H1 (cell line): ENCODE results near the gene FLVCR2. TPM values are rescaled to one million over a fixed set of nuclear protein-coding genes. Genes with fewer than 3 reads are reported as not detected.

Source experiments
- CTCF ChIA-PET: fragments of 300-600 bp; sonication (Branson Sonifier 250); formaldehyde crosslinking; loops from one replicate; lab custom pipeline; 2021; ENCODE audit not compliant: partially characterized antibody; lab: Charles Lee
- POLR2A ChIA-PET: fragments of 300-600 bp; sonication (Branson Sonifier 250); formaldehyde crosslinking; loops from one replicate; lab custom pipeline; 2021; ENCODE audit warnings: inconsistent platforms; ENCODE audit not compliant: partially characterized antibody; lab: Charles Lee
- DNase-seq, 2 experiments: peaks; one replicate each; pipeline versions ENCODE4 v3.0.0 to v3.0.0-alpha.2; 2010 to 2022; ENCODE audit warnings: low spot score in 2 of 2, low read depth in 1 of 2, mixed read lengths in 1 of 2
- FAIRE-seq: peaks from 2 replicates; lab custom pipeline; 2011; peaks lifted over from hg19 to GRCh38; lab: Jason Lieb, UNC
- H2AFZ ChIP-seq: 2 replicates; pipeline ENCODE4 v1.8.1; 2012; ENCODE audit warnings: low read length, inconsistent platforms
- H2AK5ac ChIP-seq: 2 replicates; pipeline ENCODE4 v1.6.1; 2013; ENCODE audit warnings: low read depth, low read length
- H2BK120ac ChIP-seq: replicated peaks from 2 replicates; pipeline ENCODE3; 2013; ENCODE audit warnings: low read depth, low read length, inconsistent platforms
- H2BK12ac ChIP-seq: 2 replicates; pipeline ENCODE4 v1.6.1; 2013; ENCODE audit warnings: low read depth, low read length
- H2BK15ac ChIP-seq: 2 replicates; pipeline ENCODE4 v1.6.1; 2013; ENCODE audit warnings: low read length
- H2BK20ac ChIP-seq: 2 replicates; pipeline ENCODE4 v1.6.1; 2013; ENCODE audit warnings: low read length
- H2BK5ac ChIP-seq: 2 replicates; pipeline ENCODE4 v1.6.1; 2013; ENCODE audit warnings: low read depth, low read length
- H3K14ac ChIP-seq: 2 replicates; pipeline ENCODE4 v1.6.1; 2013; ENCODE audit warnings: inconsistent platforms; ENCODE audit not compliant: insufficient read length
- H3K18ac ChIP-seq: 2 replicates; pipeline ENCODE4 v1.6.1; 2013; ENCODE audit warnings: low read length; ENCODE audit errors: extremely low read depth
- H3K23ac ChIP-seq: 2 replicates; pipeline ENCODE4 v1.6.1; 2013; ENCODE audit warnings: inconsistent platforms; ENCODE audit not compliant: insufficient read length
- H3K23me2 ChIP-seq: 2 replicates; pipeline ENCODE4 v1.6.1; 2013; ENCODE audit warnings: low read depth, low read length
- H3K27ac ChIP-seq: 2 replicates; pipeline ENCODE4 v1.6.1; 2011; ENCODE audit warnings: low read depth, low read length, inconsistent platforms
- H3K27me3 ChIP-seq, 4 experiments: replicated peaks in 1 of 4; 1 replicate in 1 of 4; 2 replicates in 3 of 4; pipeline versions ENCODE4 v1.6.1 to v1.8.1; 2011 to 2013; ENCODE audit warnings: low read length in 3 of 4, mild to moderate bottlenecking in 3 of 4, inconsistent platforms in 2 of 4, mixed read lengths in 2 of 4, moderate library complexity in 1 of 4; ENCODE audit not compliant: control insufficient read depth in 3 of 4, insufficient read depth in 3 of 4; ENCODE audit errors: extremely low read depth in 1 of 4
- H3K36me3 ChIP-seq, 4 experiments: 2 replicates each; pipeline versions ENCODE4 v1.6.1 to v1.8.1; 2011 to 2013; ENCODE audit warnings: mild to moderate bottlenecking in 4 of 4, low read length in 3 of 4, moderate library complexity in 2 of 4, control low read depth in 1 of 4, inconsistent platforms in 1 of 4; ENCODE audit not compliant: insufficient read depth in 4 of 4, control insufficient read depth in 2 of 4
- H3K4ac ChIP-seq: replicated peaks from 2 replicates; pipeline ENCODE3; 2013; ENCODE audit warnings: low read length, low read depth, mixed read lengths, inconsistent platforms; ENCODE audit not compliant: insufficient read length
- H3K4me1 ChIP-seq, 4 experiments: replicated peaks in 1 of 4; 1 replicate in 1 of 4; 2 replicates in 3 of 4; pipeline versions ENCODE4 v1.6.1 to v1.8.1; 2011 to 2013; ENCODE audit warnings: low read length in 3 of 4, inconsistent platforms in 2 of 4, mixed read lengths in 1 of 4; ENCODE audit not compliant: insufficient read depth in 4 of 4, control insufficient read depth in 3 of 4
- H3K4me2 ChIP-seq, 2 experiments: 2 replicates each; pipeline versions ENCODE4 v1.6.1 to v1.8.1; 2011 to 2013; ENCODE audit warnings: low read depth in 2 of 2, low read length in 2 of 2, control low read depth in 1 of 2, inconsistent platforms in 1 of 2, mild to moderate bottlenecking in 1 of 2; ENCODE audit not compliant: insufficient read depth in 1 of 2
- H3K4me3 ChIP-seq, 4 experiments: fragments of 200-600, 300-600 bp in 1 of 4; sonication (generic), shearing (Covaris generic), sonication (Bioruptor Twin) in 1 of 4; 2 replicates each; pipeline versions ENCODE4 v1.5.1 to v1.8.1; 2011 to 2016; ENCODE audit warnings: low read length in 4 of 4, low read depth in 3 of 4, control low read depth in 2 of 4, inconsistent platforms in 2 of 4, mild to moderate bottlenecking in 2 of 4, mixed read lengths in 1 of 4, moderate library complexity in 1 of 4; ENCODE audit not compliant: insufficient read depth in 2 of 4; ENCODE audit errors: extremely low read depth in 1 of 4
- H3K56ac ChIP-seq: replicated peaks from 2 replicates; pipeline ENCODE3; 2013; ENCODE audit warnings: low read depth, mild to moderate bottlenecking, mixed read lengths, low read length, inconsistent platforms; ENCODE audit not compliant: insufficient read length
- H3K79me1 ChIP-seq: 2 replicates; pipeline ENCODE4 v1.6.1; 2013; ENCODE audit warnings: low read depth, low read length, control low read depth
- H3K79me2 ChIP-seq, 2 experiments: 2 replicates each; pipeline versions ENCODE4 v1.6.1 to v1.8.1; 2012 to 2013; ENCODE audit warnings: low read length in 2 of 2, mild to moderate bottlenecking in 2 of 2, inconsistent platforms in 1 of 2; ENCODE audit not compliant: insufficient read depth in 2 of 2, control insufficient read depth in 1 of 2
- H3K9ac ChIP-seq, 4 experiments: replicated peaks in 1 of 4; 1 replicate in 1 of 4; 2 replicates in 3 of 4; pipeline versions ENCODE4 v1.6.1 to v1.8.1; 2011 to 2013; ENCODE audit warnings: low read depth in 3 of 4, low read length in 3 of 4, control low read depth in 2 of 4, mild to moderate bottlenecking in 2 of 4, moderate library complexity in 2 of 4, inconsistent platforms in 1 of 4; ENCODE audit errors: extremely low read depth in 1 of 4
- H3K9me3 ChIP-seq, 2 experiments: 2 replicates each; pipeline versions ENCODE4 v1.6.1 to v1.8.1; 2012 to 2013; ENCODE audit warnings: mild to moderate bottlenecking in 2 of 2, moderate library complexity in 2 of 2, control low read depth in 1 of 2, inconsistent platforms in 1 of 2, low read depth in 1 of 2, low read length in 1 of 2, mixed read lengths in 1 of 2; ENCODE audit not compliant: insufficient read depth in 2 of 2
- H4K20me1 ChIP-seq, 2 experiments: replicated peaks in 1 of 2; 2 replicates each; pipeline versions ENCODE3 to v1.8.1; 2011 to 2013; ENCODE audit warnings: inconsistent platforms in 2 of 2, low read length in 2 of 2, mild to moderate bottlenecking in 1 of 2; ENCODE audit not compliant: insufficient read depth in 2 of 2, control insufficient read depth in 1 of 2
- H4K5ac ChIP-seq: 2 replicates; pipeline ENCODE4 v1.6.1; 2013; ENCODE audit warnings: low read length, low read depth, mixed read lengths, inconsistent platforms; ENCODE audit not compliant: insufficient read length
- H4K8ac ChIP-seq: 2 replicates; pipeline ENCODE4 v1.8.0; 2013; ENCODE audit warnings: mild to moderate bottlenecking, moderate library complexity, low read length, inconsistent platforms; ENCODE audit not compliant: insufficient read depth; ENCODE audit errors: extremely low read depth
- H4K91ac ChIP-seq: replicated peaks from 2 replicates; pipeline ENCODE3; 2013; ENCODE audit warnings: low read length, mixed read lengths, inconsistent platforms; ENCODE audit not compliant: insufficient read length
- ASH2L ChIP-seq: fragments of 200-600, 300-600 bp; sonication (generic); IDR thresholded peaks from one replicate; pipeline ENCODE4 v1.7.1; 2017; ENCODE audit warnings: low read length
- EP300 ChIP-seq, 2 experiments: IDR thresholded peaks; 1 replicate in 1 of 2; 2 replicates in 1 of 2; pipeline ENCODE4 v1.6.1; 2011 to 2012; ENCODE audit warnings: low read depth in 2 of 2, low read length in 2 of 2, mild to moderate bottlenecking in 2 of 2, borderline replicate concordance in 1 of 2, inconsistent platforms in 1 of 2, moderate library complexity in 1 of 2
- EZH2 ChIP-seq: fragments of 200-600 bp; sonication (generic); IDR thresholded peaks from 2 replicates; pipeline ENCODE4 v1.7.1; 2012; ENCODE audit warnings: low read depth, mild to moderate bottlenecking, moderate library complexity, low read length, inconsistent platforms; ENCODE audit not compliant: severe bottlenecking
- HDAC2 ChIP-seq, 2 experiments: fragments of 300-600 bp in 1 of 2; sonication (generic) in 1 of 2; IDR thresholded peaks; 2 replicates each; pipeline ENCODE4 v1.6.1; 2011 to 2012; ENCODE audit warnings: low read depth in 2 of 2, low read length in 2 of 2, mild to moderate bottlenecking in 2 of 2, moderate library complexity in 2 of 2, borderline replicate concordance in 1 of 2, inconsistent platforms in 1 of 2
- HDAC6 ChIP-seq: IDR thresholded peaks from one replicate; pipeline ENCODE4 v1.7.1; 2012; ENCODE audit warnings: low read depth, mild to moderate bottlenecking, inconsistent platforms, low read length, moderate library complexity
- JUND ChIP-seq: IDR thresholded peaks from 2 replicates; pipeline ENCODE4 v1.6.1; 2011; ENCODE audit warnings: mild to moderate bottlenecking, improper control_type of control experiment, low read length
- POLR2A ChIP-seq, 2 experiments: IDR thresholded peaks; 1 replicate in 1 of 2; 2 replicates in 1 of 2; pipeline ENCODE4 v1.6.1; 2011; ENCODE audit warnings: low read depth in 2 of 2, low read length in 2 of 2, mild to moderate bottlenecking in 2 of 2; ENCODE audit errors: control extremely low read depth in 1 of 2
- POLR2AphosphoS5 ChIP-seq: IDR thresholded peaks from 2 replicates; pipeline ENCODE4 v1.6.1; 2011; ENCODE audit warnings: low read depth, low read length
- SIRT6 ChIP-seq: IDR thresholded peaks from one replicate; pipeline ENCODE4 v1.7.1; 2012; ENCODE audit warnings: low read length, inconsistent platforms
- SP4 ChIP-seq: IDR thresholded peaks from 2 replicates; pipeline ENCODE4 v1.6.1; 2012; ENCODE audit warnings: low read length, inconsistent platforms
- SUZ12 ChIP-seq: fragments of 200-600 bp; sonication (generic); IDR thresholded peaks from 2 replicates; pipeline ENCODE4 v1.6.1; 2012; ENCODE audit warnings: mild to moderate bottlenecking, inconsistent platforms, low read length, moderate library complexity, mixed read lengths
- TBP ChIP-seq: IDR thresholded peaks from 2 replicates; pipeline ENCODE4 v1.6.1; 2011; ENCODE audit warnings: low read depth, low read length, improper control_type of control experiment
- WGBS, 2 experiments: shearing (Covaris generic) in 1 of 2; methylation state at CpG; one replicate each; pipeline versions ENCODE4 v1.1.6 to v1.1.7; 2013 to 2015; ENCODE audit warnings: low lambda C conversion rate in 2 of 2, mixed read lengths in 2 of 2, inconsistent platforms in 1 of 2, low coverage in 1 of 2, missing lambda C conversion rate in 1 of 2; ENCODE audit not compliant: insufficient replicate concordance in 2 of 2, insufficient coverage in 1 of 2, insufficient read length in 1 of 2; ENCODE audit errors: extremely low coverage in 1 of 2, missing lambda C conversion rate in 1 of 2; 5-methylcytosine and 5-hydroxymethylcytosine counted together
- polyA plus RNA-seq, 7 experiments: library from polyadenylated mRNA; depleted of rRNA in 3 of 7; stranded (reverse) in 5 of 7; unstranded in 2 of 7; fragments of >200 nt in 5 of 7; fragments of 200-250 nt in 2 of 7; gene quantifications; 1 replicate in 5 of 7; 2 replicates in 1 of 7; 4 replicates in 1 of 7; pipeline versions ENCODE4 v1.2.1 to v1.2.3, GENCODE V29; 2011 to 2013; ENCODE audit warnings: missing spikeins in 2 of 7, mixed read lengths in 2 of 7
- total RNA-seq: library from RNA; stranded (reverse); fragmentation: NEBNext Ultra II Directional; extraction: Animal tissue kit (Norgen Biotek cat#: 25700); gene quantifications from 2 replicates; pipeline ENCODE4 v1.2.1, GENCODE V29; 2021
- TF ChIP-seq, protein P1 (sequence below): IDR thresholded peaks from 2 replicates; pipeline ENCODE4 v1.6.1; 2011; ENCODE audit warnings: low read length, improper control_type of control experiment

Gene FLVCR2
- total and polyA plus RNA-seq, 2 of the 8 experiments (the other 6 are each of a cell fraction or from before 2014, with no cell fraction given) = 7.1 to 8.2 TPM

- Histone ChIP-seq H4K91ac (no peak overlapping the region), H2AK5ac (no peak overlapping the region), H3K4me1 (peaks cover 0 to 2% (median 0%) of the 10 kb centered on the region in 4 experiments; a peak in 2 of 7 replicates), H3K9me3 (no peaks in the 10 kb centered on the region), H3K23me2 (0 out of 2 replicates have a peak, but pooled peaks cover 6% of the 10 kb centered on the region), H2AFZ (no peak overlapping the region), H3K56ac (no peak overlapping the region), H4K20me1 (no peaks in the 10 kb centered on the region), H3K18ac (no peak overlapping the region), H3K9ac (no peak overlapping the region), H4K8ac (no peak overlapping the region), H3K79me1 (peaks cover 8% of the 10 kb centered on the region; the same call in 1 of the 2 replicates), H2BK120ac (no peak overlapping the region), H3K4ac (no peak overlapping the region), H3K27me3 (no peaks in the 10 kb centered on the region), H3K27ac (no peak overlapping the region), H3K79me2 (peaks cover 0 to 38% of the 10 kb centered on the region in 2 experiments; a peak in 3 of 4 replicates), H2BK15ac (no peak overlapping the region), H3K23ac (no peak overlapping the region), H3K4me2 (no peak overlapping the region), H3K4me3 (no peak overlapping the region), H4K5ac (no peak overlapping the region), H2BK5ac (no peak overlapping the region), H3K14ac (no peak overlapping the region), H2BK20ac (no peak overlapping the region), H3K36me3 (peaks cover 0 to 18% (median 7%) of the 10 kb centered on the region in 4 experiments; a peak in 3 of 8 replicates), H2BK12ac (no peak overlapping the region)
- WGBS, 2 experiments = 87% methylated on average over 3 of the region's 3 CpGs; no CpG with 5 or more reads in 1 of the 2 experiments
- CTCF ChIA-PET = interaction anchor here (1.2 to 1.9 kb wide), 4 partner anchors 9 to 138 kb away, joined by 3 to 7 read pairs (median 4); no protein-coding TSS in a partner anchor
- DNase-seq (no peak), FAIRE-seq (no peak)
- TF ChIP-seq HDAC2 (IDR thresholded peaks at IDR 0.05; ENCODE audit: borderline replicate concordance in 1 of 2, low read depth in 2 of 2, low read length in 2 of 2) (no peak), SIRT6 (no peak), JUND (no peak), TBP (no peak), HDAC6 (no peak), EP300 (IDR thresholded peaks at IDR 0.05; ENCODE audit: borderline replicate concordance in 1 of 2, low read depth in 2 of 2, low read length in 2 of 2) (no peak), POLR2AphosphoS5 (no peak), EZH2 (no peak), ASH2L (no peak), SUZ12 (no peak), POLR2A (IDR thresholded peaks at IDR 0.05; ENCODE audit: control extremely low read depth in 1 of 2, low read depth in 2 of 2, low read length in 2 of 2) (no peak), SP4 (no peak)
- TF ChIP-seq, protein P1, sequence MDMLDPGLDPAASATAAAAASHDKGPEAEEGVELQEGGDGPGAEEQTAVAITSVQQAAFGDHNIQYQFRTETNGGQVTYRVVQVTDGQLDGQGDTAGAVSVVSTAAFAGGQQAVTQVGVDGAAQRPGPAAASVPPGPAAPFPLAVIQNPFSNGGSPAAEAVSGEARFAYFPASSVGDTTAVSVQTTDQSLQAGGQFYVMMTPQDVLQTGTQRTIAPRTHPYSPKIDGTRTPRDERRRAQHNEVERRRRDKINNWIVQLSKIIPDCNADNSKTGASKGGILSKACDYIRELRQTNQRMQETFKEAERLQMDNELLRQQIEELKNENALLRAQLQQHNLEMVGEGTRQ = no peak
- POLR2A ChIA-PET = interaction anchor here (0.7 kb wide), 1 partner anchor 10 kb away, joined by 4 read pairs; no protein-coding TSS in a partner anchor
These were observed 84.5 kb downstream of the FLVCR2 start for GRCh38 chr14:75662966-75663365.
